Lower leg skin (tissue), 3 donors: ENCODE data around the gene MTX3.

ENCODE experiments used
- POLR2A ChIP-seq, 2 donors: fragments of 450-650 bp; IDR thresholded peaks; one replicate each; pipeline ENCODE4 v1.6.1; 2016 to 2017; ENCODE audit warnings: antibody characterized with exemption in 2 of 2, mild to moderate bottlenecking in 1 of 2, moderate library complexity in 1 of 2
- TF ChIP-seq, protein P1 (sequence below), 3 donors: fragments of 450-650 bp; IDR thresholded peaks; one replicate each; pipeline ENCODE4 v1.5.1; 2016; ENCODE audit warnings: antibody characterized with exemption in 3 of 3, mild to moderate bottlenecking in 3 of 3, moderate library complexity in 2 of 3

DNA sequence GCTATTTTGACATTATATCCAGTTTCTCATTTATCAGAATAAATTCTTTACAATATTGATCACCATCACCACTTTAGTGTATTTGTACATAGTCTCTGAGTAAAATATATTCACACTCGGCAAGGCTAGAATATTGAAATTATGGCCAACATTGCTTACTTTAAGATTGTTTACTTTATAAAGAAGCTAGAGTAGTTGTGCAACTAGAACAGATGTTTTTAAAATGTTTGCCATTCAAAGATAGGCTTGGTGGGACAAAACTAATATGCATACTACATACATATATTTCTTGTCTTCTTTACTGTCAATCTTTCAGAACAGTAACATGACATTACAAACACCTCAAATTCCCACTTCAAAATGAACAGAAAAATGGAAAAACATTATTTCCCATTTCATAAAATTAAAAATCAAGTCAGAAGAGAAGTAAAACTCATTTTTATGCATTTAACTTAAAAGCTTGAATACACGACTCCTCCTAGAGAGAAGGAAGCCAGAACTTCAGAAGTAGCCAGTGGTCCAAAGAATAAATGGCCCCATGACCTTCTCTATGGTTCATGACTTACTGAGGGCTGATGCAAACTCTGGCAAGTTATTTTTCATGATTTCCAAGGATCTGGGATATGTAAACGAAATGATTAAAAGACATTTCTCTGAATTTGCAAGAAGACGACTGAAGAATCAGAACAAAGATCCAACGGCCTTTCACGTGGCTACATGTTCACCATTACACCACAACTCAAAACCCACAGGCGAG is 14.1 kb downstream of the MTX3 start:
- TF ChIP-seq, protein P1, sequence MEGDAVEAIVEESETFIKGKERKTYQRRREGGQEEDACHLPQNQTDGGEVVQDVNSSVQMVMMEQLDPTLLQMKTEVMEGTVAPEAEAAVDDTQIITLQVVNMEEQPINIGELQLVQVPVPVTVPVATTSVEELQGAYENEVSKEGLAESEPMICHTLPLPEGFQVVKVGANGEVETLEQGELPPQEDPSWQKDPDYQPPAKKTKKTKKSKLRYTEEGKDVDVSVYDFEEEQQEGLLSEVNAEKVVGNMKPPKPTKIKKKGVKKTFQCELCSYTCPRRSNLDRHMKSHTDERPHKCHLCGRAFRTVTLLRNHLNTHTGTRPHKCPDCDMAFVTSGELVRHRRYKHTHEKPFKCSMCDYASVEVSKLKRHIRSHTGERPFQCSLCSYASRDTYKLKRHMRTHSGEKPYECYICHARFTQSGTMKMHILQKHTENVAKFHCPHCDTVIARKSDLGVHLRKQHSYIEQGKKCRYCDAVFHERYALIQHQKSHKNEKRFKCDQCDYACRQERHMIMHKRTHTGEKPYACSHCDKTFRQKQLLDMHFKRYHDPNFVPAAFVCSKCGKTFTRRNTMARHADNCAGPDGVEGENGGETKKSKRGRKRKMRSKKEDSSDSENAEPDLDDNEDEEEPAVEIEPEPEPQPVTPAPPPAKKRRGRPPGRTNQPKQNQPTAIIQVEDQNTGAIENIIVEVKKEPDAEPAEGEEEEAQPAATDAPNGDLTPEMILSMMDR (IDR thresholded peaks at IDR 0.05): no peak
- no peak for TF ChIP-seq POLR2A (IDR thresholded peaks at IDR 0.05)
